ENCODE data around the gene F12. TPM values are rescaled to one million over a fixed set of nuclear protein-coding genes. Genes with fewer than 3 reads are reported as not detected.

F12 gene
- polyA plus RNA-seq, 1 experiment = 0.35 TPM

- H3K27ac ChIP-seq (ENCODE audit: low read depth, low read length) = no peak overlapping the region
- CTCF ChIA-PET = interaction anchor here (15.6 kb wide), 1 partner anchor 54 kb away, joined by 205 read pairs; no protein-coding TSS in a partner anchor
- H3K4me3 ChIP-seq (ENCODE audit: low read depth, low read length) = no peak overlapping the region
- H3K27me3 ChIP-seq (ENCODE audit: control insufficient read depth, insufficient read depth, low read length) = no peaks in the 10 kb centered on the region
- no peaks in the 10 kb centered on the region for H3K9me3 ChIP-seq (ENCODE audit: control insufficient read depth, insufficient read depth, low read length)
- TF ChIP-seq CTCF (IDR thresholded peaks at IDR 0.05; ENCODE audit: low read depth, low read length) = no peak
- no peak for DNase-seq (ENCODE audit: low read depth, low spot score)
- POLR2A ChIA-PET = interaction anchor here (0.6 to 1.3 kb wide), 4 partner anchors 9 to 28 kb away, joined by 3 to 12 read pairs (median 5); partner anchors contain the start of gene GRK6
These were observed 34.0 kb upstream of the F12 start for GRCh38 chr5:177443144-177443983.

- no peak for DNase-seq (ENCODE audit: low read depth, low spot score)
- H3K27me3 ChIP-seq (ENCODE audit: control insufficient read depth, insufficient read depth, low read length) = no peaks in the 10 kb centered on the region
- no peak overlapping the region for H3K27ac ChIP-seq (ENCODE audit: low read depth, low read length)
- TF ChIP-seq CTCF (IDR thresholded peaks at IDR 0.05; ENCODE audit: low read depth, low read length) = no peak
- CTCF ChIA-PET = interaction anchor here (0.9 to 15.6 kb wide), 2 partner anchors 38 to 53 kb away, joined by 4 to 205 read pairs; no protein-coding TSS in a partner anchor
- POLR2A ChIA-PET = interaction anchor here (0.6 kb wide), 1 partner anchor 27 kb away, joined by 6 read pairs; no protein-coding TSS in a partner anchor
- no peak overlapping the region for H3K4me3 ChIP-seq (ENCODE audit: low read depth, low read length)
- H3K9me3 ChIP-seq (ENCODE audit: control insufficient read depth, insufficient read depth, low read length) = no peaks in the 10 kb centered on the region
These were observed 32.9 kb upstream of the F12 start for GRCh38 chr5:177442066-177442826.

GRCh38 chr5:177440990-177441780, 31.8 kb upstream of the F12 start:
- Histone ChIP-seq H3K27ac (ENCODE audit: low read depth, low read length) (no peak overlapping the region), H3K9me3 (ENCODE audit: control insufficient read depth, insufficient read depth, low read length) (no peaks in the 10 kb centered on the region), H3K4me3 (ENCODE audit: low read depth, low read length) (no peak overlapping the region), H3K27me3 (ENCODE audit: control insufficient read depth, insufficient read depth, low read length) (no peaks in the 10 kb centered on the region)
- no peak for TF ChIP-seq CTCF (IDR thresholded peaks at IDR 0.05; ENCODE audit: low read depth, low read length)
- DNase-seq (ENCODE audit: low read depth, low spot score) = no peak
- CTCF ChIA-PET = interaction anchor here (0.6 to 1.1 kb wide), 3 partner anchors 24 to 50 kb away, joined by 3 to 4 read pairs (median 3); no protein-coding TSS in a partner anchor
- POLR2A ChIA-PET = interaction anchor here (0.6 kb wide), 1 partner anchor 14 kb away, joined by 3 read pairs; no protein-coding TSS in a partner anchor

GRCh38 chr5:177440211-177440989, 31.0 kb upstream of the F12 start:
- Histone ChIP-seq H3K4me3 (ENCODE audit: low read depth, low read length) (no peak overlapping the region), H3K27ac (ENCODE audit: low read depth, low read length) (no peak overlapping the region), H3K9me3 (ENCODE audit: control insufficient read depth, insufficient read depth, low read length) (no peaks in the 10 kb centered on the region; the same call in 1 of the 2 replicates), H3K27me3 (ENCODE audit: control insufficient read depth, insufficient read depth, low read length) (no peaks in the 10 kb centered on the region)
- no peak for TF ChIP-seq CTCF (IDR thresholded peaks at IDR 0.05; ENCODE audit: low read depth, low read length)
- ChIA-PET POLR2A (interaction anchor here (0.6 kb wide), 1 partner anchor 12 kb away, joined by 3 read pairs; no protein-coding TSS in a partner anchor), CTCF (interaction anchor here (1.1 kb wide), 1 partner anchor 50 kb away, joined by 3 read pairs; no protein-coding TSS in a partner anchor)
- DNase-seq (ENCODE audit: low read depth, low spot score) = no peak

Data from AG04450 (cell line).